ENCODE data around the gene COL15A1.

- TF ChIP-seq CTCF (IDR thresholded peaks at IDR 0.05; ENCODE audit: low read depth, low read length) (no peak), EZH2phosphoT487 (IDR thresholded peaks at IDR 0.05; ENCODE audit: low read depth) (no peak)
Observed at GRCh38 chr9:98950262-98950661, 6.6 kb downstream of the COL15A1 start.
